HepG2 (cell line): Measurements from ENCODE around the gene TADA2A. TPM values are rescaled to one million over a fixed set of nuclear protein-coding genes. Genes with fewer than 3 reads are reported as not detected.
"Not testable (repeated sequence)": the region's sequence is repeated elsewhere in the genome, so short reads cannot be mapped to it uniquely, and the experiment has no call there.

ENCODE experiments used
- ATAC-seq: fragments of 200-7000 bp; cut with Tn5 transposase; 3 replicates; pipeline ENCODE4 v1.9.1; 2020; ENCODE audit warnings: mild to moderate bottlenecking, moderate library complexity
- BruUV-seq: library from RNA; stranded (reverse); fragments of 400-500 nt; replicated peaks from 2 replicates; lab custom pipeline; 2021; lab: Mats Ljungman, UMichigan
- CTCF ChIA-PET: fragments of 300-600 bp; formaldehyde crosslinking; extraction: SDS; loops from one replicate; lab custom pipeline; 2021; ENCODE audit warnings: low total read pairs, inconsistent platforms, low intra/inter-chr PET ratio; lab: Yijun Ruan, JAX
- POLR2A ChIA-PET: fragments of 350-600 bp; sonication (Branson Sonifier 250); formaldehyde crosslinking; loops from one replicate; lab custom pipeline; 2020; ENCODE audit warnings: antibody characterized with exemption, inconsistent platforms; lab: Yijun Ruan, JAX
- DNase-seq: peaks from one replicate; pipeline ENCODE4 v3.0.0-alpha.2; 2015; ENCODE audit warnings: low spot score
- FAIRE-seq: peaks from 3 replicates; lab custom pipeline; 2011; peaks lifted over from hg19 to GRCh38; lab: Jason Lieb, UNC
- H2AFZ ChIP-seq: one replicate; pipeline ENCODE4 v1.6.1; 2011; ENCODE audit warnings: low read length, inconsistent platforms
- H3K27ac ChIP-seq: fragments of 300-600 bp; 3 replicates; pipeline ENCODE4 v1.8.0; 2011; ENCODE audit warnings: mixed run types, mild to moderate bottlenecking, mixed read lengths, low read length, inconsistent platforms; ENCODE audit not compliant: insufficient read depth; ENCODE audit errors: extremely low read length
- H3K27me3 ChIP-seq, 2 experiments: fragments of 200-600 bp in 1 of 2; 2 replicates in 1 of 2; 3 replicates in 1 of 2; pipeline versions ENCODE4 v1.6.0 to v1.8.0; 2011; ENCODE audit warnings: low read length in 2 of 2, mild to moderate bottlenecking in 2 of 2, moderate library complexity in 2 of 2, inconsistent platforms in 1 of 2; ENCODE audit not compliant: insufficient read depth in 2 of 2, control insufficient read depth in 1 of 2
- H3K36me3 ChIP-seq, 2 experiments: fragments of 200-600 bp in 1 of 2; replicated peaks in 1 of 2; 2 replicates in 1 of 2; 3 replicates in 1 of 2; pipeline versions ENCODE4 v1.5.1 to v1.8.0; 2011; ENCODE audit warnings: low read length in 2 of 2, inconsistent platforms in 1 of 2; ENCODE audit not compliant: insufficient read depth in 2 of 2, control insufficient read depth in 1 of 2
- H3K4me1 ChIP-seq: 2 replicates; pipeline ENCODE4 v1.5.1; 2012; ENCODE audit warnings: low read length, inconsistent platforms; ENCODE audit not compliant: insufficient read depth
- H3K4me2 ChIP-seq: 2 replicates; pipeline ENCODE4 v1.6.0; 2011; ENCODE audit warnings: low read depth, low read length, inconsistent platforms
- H3K4me3 ChIP-seq, 3 experiments: fragments of 200-600 bp in 1 of 3; sonication (generic), shearing (Covaris generic) in 1 of 3; replicated peaks in 1 of 3; 2 replicates each; pipeline ENCODE4 v1.5.1; 2011 to 2016; ENCODE audit warnings: low read length in 3 of 3, inconsistent platforms in 2 of 3, low read depth in 2 of 3, mild to moderate bottlenecking in 2 of 3, control low read depth in 1 of 3, mixed read lengths in 1 of 3; ENCODE audit not compliant: insufficient read depth in 1 of 3
- H3K79me2 ChIP-seq: one replicate; pipeline ENCODE4 v1.6.1; 2011; ENCODE audit warnings: low read length, inconsistent platforms; ENCODE audit not compliant: insufficient read depth
- H3K9ac ChIP-seq: 2 replicates; pipeline ENCODE4 v1.6.0; 2011; ENCODE audit warnings: mild to moderate bottlenecking, low read depth, low read length, inconsistent platforms; ENCODE audit not compliant: insufficient read depth
- H3K9me3 ChIP-seq: 2 replicates; pipeline ENCODE4 v1.5.1; 2012; ENCODE audit warnings: mild to moderate bottlenecking, low read length
- H4K20me1 ChIP-seq: 2 replicates; pipeline ENCODE4 v1.6.0; 2011; ENCODE audit warnings: inconsistent platforms, mild to moderate bottlenecking, low read length, moderate library complexity; ENCODE audit not compliant: insufficient read depth
- BRD4 ChIP-seq: sonication (generic); formaldehyde crosslinking; IDR thresholded peaks from 2 replicates; pipeline ENCODE4 v1.4.0; 2020; ENCODE audit warnings: missing genetic modification reagents
- FOSL2 ChIP-seq: sonication (generic); formaldehyde crosslinking; IDR thresholded peaks from 2 replicates; pipeline ENCODE4 v1.4.0; 2020; ENCODE audit warnings: missing genetic modification reagents
- RXRA ChIP-seq: sonication (generic); formaldehyde crosslinking; IDR thresholded peaks from 2 replicates; pipeline ENCODE4 v1.5.1; 2020; ENCODE audit warnings: missing genetic modification reagents
- ZNF121 ChIP-seq: sonication (generic); formaldehyde crosslinking; IDR thresholded peaks from 2 replicates; pipeline ENCODE4 v1.5.0; 2020; ENCODE audit warnings: mild to moderate bottlenecking, missing genetic modification reagents
- ZNF549 ChIP-seq: sonication (generic); formaldehyde crosslinking; IDR thresholded peaks from 2 replicates; pipeline ENCODE4 v1.5.0; 2020; ENCODE audit warnings: missing genetic modification reagents
- ZNF770 ChIP-seq: sonication (generic); formaldehyde crosslinking; IDR thresholded peaks from 2 replicates; pipeline ENCODE4 v1.5.0; 2020; ENCODE audit warnings: mild to moderate bottlenecking, missing genetic modification reagents
- WGBS: methylation state at CpG from one replicate; pipeline ENCODE4 v1.1.6; 2017; ENCODE audit warnings: low lambda C conversion rate; 5-methylcytosine and 5-hydroxymethylcytosine counted together
- in situ Hi-C: cut with HindIII; loops from 2 replicates; pipeline ENCODE4 v1.10.0; 2017; ENCODE audit warnings: low pct_unique_long_range_greater_than_20kb; ENCODE audit not compliant: extremely low pct_ligation_motif_present
- intact Hi-C: fragments of 100-400 bp; cut with micrococcal nuclease; formaldehyde crosslinking; loops from one replicate; pipeline ENCODE4 v1.10.0; 2022; ENCODE audit not compliant: unreplicated experiment
- polyA plus RNA-seq, 8 experiments: library from polyadenylated mRNA; depleted of rRNA in 3 of 8; stranded (reverse) in 7 of 8; unstranded in 1 of 8; fragments of >200 nt; fragmentation: Illumina TruSeq in 4 of 8; extraction: Trizol in 4 of 8; gene quantifications; 2 replicates each; pipeline versions ENCODE4 v1.2.1 to v1.2.3, GENCODE V29; 2011 to 2016; ENCODE audit warnings: low read depth in 4 of 8, missing spikeins in 1 of 8, mixed read lengths in 1 of 8; ENCODE audit not compliant: insufficient read depth in 1 of 8
- total RNA-seq, 5 experiments: library from RNA; depleted of rRNA; stranded (reverse); fragments of >200 nt; fragmentation: Illumina TruSeq; extraction: Trizol; gene quantifications; 2 replicates each; pipeline ENCODE4 v1.2.3, GENCODE V29; 2016; ENCODE audit warnings: low read depth in 1 of 5
- TF ChIP-seq, protein P1 (sequence below): sonication (generic); formaldehyde crosslinking; IDR thresholded peaks from 2 replicates; pipeline ENCODE4 v1.8.0; 2022; ENCODE audit warnings: mild to moderate bottlenecking, missing genetic modification reagents, moderate library complexity
- TF ChIP-seq, protein P2 (sequence below): IDR thresholded peaks from 2 replicates; pipeline ENCODE4 v1.6.1; 2016
- TF ChIP-seq, protein P3 (sequence below): sonication (generic); formaldehyde crosslinking; IDR thresholded peaks from 2 replicates; pipeline ENCODE4 v1.4.0; 2020; ENCODE audit warnings: missing genetic modification reagents, mild to moderate bottlenecking, borderline replicate concordance

The TADA2A gene
- total and polyA plus RNA-seq, 2 of the 13 experiments (the other 11 are each of a cell fraction or from before 2014, with no cell fraction given) = 8.0 to 14.0 TPM

DNA sequence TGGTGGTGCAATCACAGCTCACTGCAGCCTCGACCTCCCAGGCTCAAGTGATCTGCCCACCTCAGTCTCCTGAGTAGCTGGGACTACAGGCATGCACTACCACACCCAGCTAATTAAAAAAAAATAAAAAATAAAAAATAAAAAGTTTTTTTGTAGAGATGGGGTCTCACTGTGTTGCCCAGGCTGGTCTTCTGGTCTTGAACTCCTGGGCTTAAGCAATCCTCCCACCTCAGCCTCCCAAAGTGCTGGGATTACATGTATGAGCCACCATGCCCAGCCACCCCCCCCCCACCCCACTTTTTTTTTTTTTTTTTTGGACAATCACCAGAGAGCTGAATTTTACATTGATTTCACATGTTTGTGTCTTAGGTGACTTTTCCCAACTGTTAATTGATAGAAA lies 105.0 kb downstream of the TADA2A start:
- H4K20me1 ChIP-seq, ATAC-seq, CTCF ChIA-PET, BruUV-seq, H3K27me3 ChIP-seq, H3K4me3 ChIP-seq, H3K9ac ChIP-seq, intact Hi-C loops, in situ Hi-C loops, H3K4me2 ChIP-seq, H3K27ac ChIP-seq, DNase-seq, H2AFZ ChIP-seq, H3K9me3 ChIP-seq, FAIRE-seq: not testable (repeated sequence)
- Histone ChIP-seq H3K79me2 (peaks cover 36% of the 10 kb centered on the region), H3K36me3 (peaks cover 11 to 42% of the 10 kb centered on the region in 2 experiments; a peak in 4 of 5 replicates), H3K4me1 (peaks cover 16% of the 10 kb centered on the region)
- POLR2A ChIA-PET = interaction anchor here (0.9 kb wide), 1 partner anchor 10 kb away, joined by 3 read pairs; no protein-coding TSS in a partner anchor
- 92% methylated on average over 1 of the region's 1 CpG for WGBS
- TF ChIP-seq ZNF770 (CRISPR knock-in tag) (peak; percentile 54), ZNF121 (CRISPR knock-in tag) (peak; percentile 70)

DNA sequence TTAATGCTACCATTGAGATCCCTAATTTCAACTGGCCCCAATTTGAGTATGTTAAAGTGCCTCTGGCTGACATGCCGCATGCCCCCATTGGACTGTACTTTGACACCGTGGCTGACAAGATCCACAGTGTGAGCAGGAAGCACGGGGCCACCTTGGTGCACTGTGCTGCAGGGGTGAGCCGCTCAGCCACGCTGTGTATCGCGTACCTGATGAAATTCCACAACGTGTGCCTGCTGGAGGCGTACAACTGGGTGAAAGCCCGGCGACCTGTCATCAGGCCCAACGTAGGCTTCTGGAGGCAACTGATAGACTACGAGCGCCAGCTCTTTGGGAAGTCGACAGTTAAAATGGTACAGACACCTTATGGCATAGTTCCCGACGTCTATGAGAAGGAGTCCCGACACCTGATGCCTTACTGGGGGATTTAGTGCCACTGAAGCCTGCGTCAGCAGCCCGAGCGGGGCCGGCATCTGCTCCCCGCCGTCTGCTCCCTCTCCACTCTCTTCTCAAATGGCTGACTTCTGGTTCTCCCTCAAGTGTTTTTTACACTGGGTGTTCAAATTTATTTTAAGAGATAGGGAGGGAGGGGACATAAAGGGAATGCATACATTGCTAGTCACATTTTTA lies 105.9 kb downstream of the TADA2A start:
- ATAC-seq = peak; percentile 42; the same call in 2 of the 3 replicates
- ChIA-PET CTCF (no interaction called here), POLR2A (no interaction called here)
- H3K9ac ChIP-seq = no peak overlapping the region
- no peak overlapping the region for H2AFZ ChIP-seq
- H3K4me1 ChIP-seq = peaks cover 10% of the 10 kb centered on the region
- no peak for FAIRE-seq
- H4K20me1 ChIP-seq = 0 out of 2 replicates have a peak, but pooled peaks cover 6% of the 10 kb centered on the region
- no peak overlapping the region for H3K4me2 ChIP-seq
- H3K4me3 ChIP-seq = no peak overlapping the region
- H3K27ac ChIP-seq = no peak overlapping the region
- 91% methylated on average over 18 of the region's 24 CpGs for WGBS
- intact Hi-C loops (no loop called here), in situ Hi-C loops (no loop called here)
- BruUV-seq = no TSS peak
- DNase-seq = no peak
- no peaks in the 10 kb centered on the region for H3K9me3 ChIP-seq
- H3K27me3 ChIP-seq = no peaks in the 10 kb centered on the region
- H3K36me3 ChIP-seq = peaks cover 11 to 48% of the 10 kb centered on the region in 2 experiments; a peak in 4 of 5 replicates
- H3K79me2 ChIP-seq = peaks cover 27% of the 10 kb centered on the region
- no peak for TF ChIP-seq BRD4 (CRISPR knock-in tag)
- TF ChIP-seq, protein P1, sequence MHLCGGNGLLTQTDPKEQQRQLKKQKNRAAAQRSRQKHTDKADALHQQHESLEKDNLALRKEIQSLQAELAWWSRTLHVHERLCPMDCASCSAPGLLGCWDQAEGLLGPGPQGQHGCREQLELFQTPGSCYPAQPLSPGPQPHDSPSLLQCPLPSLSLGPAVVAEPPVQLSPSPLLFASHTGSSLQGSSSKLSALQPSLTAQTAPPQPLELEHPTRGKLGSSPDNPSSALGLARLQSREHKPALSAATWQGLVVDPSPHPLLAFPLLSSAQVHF (CRISPR knock-in tag) = no peak
- 0 out of 2 replicates have a peak, but pooled peaks have one; percentile 30 for TF ChIP-seq RXRA (CRISPR knock-in tag)
- no peak for TF ChIP-seq ZNF549
- TF ChIP-seq, protein P2, sequence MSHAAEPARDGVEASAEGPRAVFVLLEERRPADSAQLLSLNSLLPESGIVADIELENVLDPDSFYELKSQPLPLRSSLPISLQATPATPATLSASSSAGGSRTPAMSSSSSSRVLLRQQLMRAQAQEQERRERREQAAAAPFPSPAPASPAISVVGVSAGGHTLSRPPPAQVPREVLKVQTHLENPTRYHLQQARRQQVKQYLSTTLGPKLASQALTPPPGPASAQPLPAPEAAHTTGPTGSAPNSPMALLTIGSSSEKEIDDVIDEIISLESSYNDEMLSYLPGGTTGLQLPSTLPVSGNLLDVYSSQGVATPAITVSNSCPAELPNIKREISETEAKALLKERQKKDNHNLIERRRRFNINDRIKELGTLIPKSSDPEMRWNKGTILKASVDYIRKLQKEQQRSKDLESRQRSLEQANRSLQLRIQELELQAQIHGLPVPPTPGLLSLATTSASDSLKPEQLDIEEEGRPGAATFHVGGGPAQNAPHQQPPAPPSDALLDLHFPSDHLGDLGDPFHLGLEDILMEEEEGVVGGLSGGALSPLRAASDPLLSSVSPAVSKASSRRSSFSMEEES (CRISPR knock-in tag) = no peak
- TF ChIP-seq, protein P3, sequence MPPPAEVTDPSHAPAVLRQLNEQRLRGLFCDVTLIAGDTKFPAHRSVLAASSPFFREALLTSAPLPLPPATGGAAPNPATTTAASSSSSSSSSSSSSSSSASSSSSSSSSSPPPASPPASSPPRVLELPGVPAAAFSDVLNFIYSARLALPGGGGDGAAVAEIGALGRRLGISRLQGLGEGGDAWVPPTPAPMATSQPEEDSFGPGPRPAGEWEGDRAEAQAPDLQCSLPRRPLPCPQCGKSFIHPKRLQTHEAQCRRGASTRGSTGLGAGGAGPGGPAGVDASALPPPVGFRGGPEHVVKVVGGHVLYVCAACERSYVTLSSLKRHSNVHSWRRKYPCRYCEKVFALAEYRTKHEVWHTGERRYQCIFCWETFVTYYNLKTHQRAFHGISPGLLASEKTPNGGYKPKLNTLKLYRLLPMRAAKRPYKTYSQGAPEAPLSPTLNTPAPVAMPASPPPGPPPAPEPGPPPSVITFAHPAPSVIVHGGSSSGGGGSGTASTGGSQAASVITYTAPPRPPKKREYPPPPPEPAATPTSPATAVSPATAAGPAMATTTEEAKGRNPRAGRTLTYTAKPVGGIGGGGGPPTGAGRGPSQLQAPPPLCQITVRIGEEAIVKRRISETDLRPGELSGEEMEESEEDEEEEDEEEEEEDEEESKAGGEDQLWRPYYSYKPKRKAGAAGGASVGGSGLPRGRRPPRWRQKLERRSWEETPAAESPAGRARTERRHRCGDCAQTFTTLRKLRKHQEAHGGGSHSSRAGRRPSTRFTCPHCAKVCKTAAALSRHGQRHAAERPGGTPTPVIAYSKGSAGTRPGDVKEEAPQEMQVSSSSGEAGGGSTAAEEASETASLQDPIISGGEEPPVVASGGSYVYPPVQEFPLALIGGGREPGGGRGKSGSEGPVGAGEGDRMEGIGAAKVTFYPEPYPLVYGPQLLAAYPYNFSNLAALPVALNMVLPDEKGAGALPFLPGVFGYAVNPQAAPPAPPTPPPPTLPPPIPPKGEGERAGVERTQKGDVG (CRISPR knock-in tag) = peak; percentile 85; the same call in 1 of the 2 replicates
- TF ChIP-seq FOSL2 (CRISPR knock-in tag) = no peak
